Colonic mucosa (tissue), 4 donors: Measurements from ENCODE around the gene UBE2V1. TPM values are rescaled to one million over a fixed set of nuclear protein-coding genes. Genes with fewer than 3 reads are reported as not detected.

ENCODE experiments used
- DNase-seq: peaks from one replicate; pipeline ENCODE4 v3.0.0-alpha.2; 2020
- H3K27ac ChIP-seq: fragments of 200-600 bp; one replicate; pipeline ENCODE4 v1.8.0; 2021
- H3K27me3 ChIP-seq: fragments of 200-600 bp; one replicate; pipeline ENCODE4 v1.8.0; 2021
- H3K36me3 ChIP-seq: fragments of 200-600 bp; one replicate; pipeline ENCODE4 v1.8.0; 2021
- H3K4me1 ChIP-seq: fragments of 200-600 bp; one replicate; pipeline ENCODE4 v1.8.0; 2021; ENCODE audit warnings: mild to moderate bottlenecking
- H3K4me3 ChIP-seq: fragments of 200-600 bp; one replicate; pipeline ENCODE4 v1.8.0; 2021
- H3K9ac ChIP-seq, 2 donors: one replicate each; pipeline ENCODE4 v1.7.0; 2013; ENCODE audit warnings: control low read depth in 2 of 2, low read depth in 2 of 2, low read length in 2 of 2
- H3K9me3 ChIP-seq: fragments of 200-600 bp; one replicate; pipeline ENCODE4 v1.8.0; 2021
- CTCF ChIP-seq: fragments of 200-600 bp; IDR thresholded peaks from one replicate; pipeline ENCODE4 v1.8.0; 2022; ENCODE audit warnings: antibody characterized with exemption, mild to moderate bottlenecking
- intact Hi-C: fragments of 100-400 bp; cut with DNase I; formaldehyde crosslinking; loops from one replicate; pipeline ENCODE4 v1.14.1; 2022
- total RNA-seq, 2 donors: library from RNA; stranded (reverse); fragmentation: NEBNext Ultra II Directional in 1 of 2; extraction: Animal tissue kit (Norgen Biotek cat#: 25700) in 1 of 2; gene quantifications; one replicate each; pipeline ENCODE4 v1.2.1, GENCODE V29; 2021
- donor health status: healthy.
- donor health status: DM: no; HTN: no; CAD: no.
- donor health status: DM: no; HTN: no; CAD: no.

The UBE2V1 gene
- total RNA-seq, 2 donors from 2014 or later, result 77.1 to 83.5 TPM

GRCh38 chr20:50144362-50144761 is 31.4 kb upstream of the UBE2V1 start:
- Histone ChIP-seq H3K36me3 (no peaks in the 10 kb centered on the region), H3K4me1 (peaks cover 4% of the 10 kb centered on the region), H3K4me3 (no peak overlapping the region), H3K9ac (no peak overlapping the region), H3K27me3 (no peaks in the 10 kb centered on the region), H3K27ac (peak overlapping the region; percentile 4), H3K9me3 (no peaks in the 10 kb centered on the region)
- intact Hi-C loops, result no loop called here
- no peak for DNase-seq
- no peak for TF ChIP-seq CTCF

- Histone ChIP-seq H3K4me3 (no peak overlapping the region), H3K9ac (no peak overlapping the region), H3K27ac (no peak overlapping the region), H3K27me3 (no peaks in the 10 kb centered on the region), H3K4me1 (peaks cover 4% of the 10 kb centered on the region), H3K9me3 (no peaks in the 10 kb centered on the region), H3K36me3 (no peaks in the 10 kb centered on the region)
- intact Hi-C loops, result no loop called here
- no peak for DNase-seq
- TF ChIP-seq CTCF, result no peak
These were observed 29.9 kb upstream of the UBE2V1 start for GRCh38 chr20:50142812-50143211.

GRCh38 chr20:50141811-50142561 is 29.0 kb upstream of the UBE2V1 start:
- intact Hi-C loops, result no loop called here
- no peak overlapping the region for H3K9ac ChIP-seq
- no peak overlapping the region for H3K4me3 ChIP-seq
- DNase-seq, result no peak
- peaks cover 4% of the 10 kb centered on the region for H3K4me1 ChIP-seq
- no peaks in the 10 kb centered on the region for H3K27me3 ChIP-seq
- TF ChIP-seq CTCF, result no peak
- H3K36me3 ChIP-seq, result no peaks in the 10 kb centered on the region
- H3K27ac ChIP-seq, result no peak overlapping the region
- H3K9me3 ChIP-seq, result no peaks in the 10 kb centered on the region

GRCh38 chr20:50141018-50141675 is 28.2 kb upstream of the UBE2V1 start:
- DNase-seq, result no peak
- intact Hi-C loops, result no loop called here
- Histone ChIP-seq H3K9me3 (no peaks in the 10 kb centered on the region), H3K27me3 (no peaks in the 10 kb centered on the region), H3K9ac (no peak overlapping the region), H3K27ac (no peak overlapping the region), H3K36me3 (no peaks in the 10 kb centered on the region), H3K4me1 (no peaks in the 10 kb centered on the region), H3K4me3 (no peak overlapping the region)
- TF ChIP-seq CTCF, result no peak

- no peak for DNase-seq
- H3K36me3 ChIP-seq, result no peaks in the 10 kb centered on the region
- no peak overlapping the region for H3K4me3 ChIP-seq
- intact Hi-C loops, result no loop called here
- H3K4me1 ChIP-seq, result no peaks in the 10 kb centered on the region
- no peaks in the 10 kb centered on the region for H3K9me3 ChIP-seq
- no peaks in the 10 kb centered on the region for H3K27me3 ChIP-seq
- no peak for TF ChIP-seq CTCF
- H3K27ac ChIP-seq, result no peak overlapping the region
- H3K9ac ChIP-seq, result no peak overlapping the region
These were observed 27.4 kb upstream of the UBE2V1 start for GRCh38 chr20:50140339-50140859.
